ENCODE results near the gene FAM53B. TPM values are rescaled to one million over a fixed set of nuclear protein-coding genes. Genes with fewer than 3 reads are reported as not detected.
A peak's percentile ranks its signal among the peaks of the same experiment; 100 is the strongest.

Gene FAM53B
- total RNA-seq, 1 donor: 12.7 TPM

DNA sequence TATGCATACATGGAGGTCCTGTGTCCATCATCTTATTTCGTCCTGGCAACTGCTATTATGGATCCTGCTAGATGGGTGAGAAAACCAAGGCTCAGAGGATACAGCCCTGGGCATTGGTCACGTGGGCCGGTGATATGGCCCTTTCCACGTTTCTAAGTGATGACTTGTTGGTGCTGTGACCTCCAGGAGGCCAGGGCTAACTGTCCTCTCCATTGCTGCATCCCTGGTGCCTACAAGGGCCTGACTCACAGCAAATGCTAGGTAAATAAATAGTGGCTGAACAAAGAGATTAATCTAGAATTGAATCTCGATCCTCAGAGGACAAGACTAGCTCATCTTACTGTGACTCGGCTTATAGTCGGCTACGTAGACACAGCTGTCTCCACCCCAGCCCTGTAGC is 78.6 kb downstream of the FAM53B start:
- Histone ChIP-seq H3K27ac (ENCODE audit: low read depth, low read length) (peak overlapping the region; percentile 25), H2AFZ (ENCODE audit: low read length) (no peak overlapping the region), H3K9me3 (ENCODE audit: low read depth, low read length) (no peaks in the 10 kb centered on the region), H3K4me3 (ENCODE audit: insufficient read depth, low read length) (no peak overlapping the region), H3K4me2 (ENCODE audit: insufficient read depth, low read length) (no peak overlapping the region), H3K4me1 (ENCODE audit: insufficient read depth, low read length) (peaks cover 5% of the 10 kb centered on the region), H3K79me2 (ENCODE audit: insufficient read depth, low read length) (peaks cover 2% of the 10 kb centered on the region), H4K20me1 (ENCODE audit: insufficient read depth, low read length) (peaks cover 16% of the 10 kb centered on the region), H3K27me3 (ENCODE audit: insufficient read depth, low read length) (no peaks in the 10 kb centered on the region), H3K36me3 (ENCODE audit: insufficient read depth, low read length) (no peaks in the 10 kb centered on the region)
- TF ChIP-seq, protein P1, sequence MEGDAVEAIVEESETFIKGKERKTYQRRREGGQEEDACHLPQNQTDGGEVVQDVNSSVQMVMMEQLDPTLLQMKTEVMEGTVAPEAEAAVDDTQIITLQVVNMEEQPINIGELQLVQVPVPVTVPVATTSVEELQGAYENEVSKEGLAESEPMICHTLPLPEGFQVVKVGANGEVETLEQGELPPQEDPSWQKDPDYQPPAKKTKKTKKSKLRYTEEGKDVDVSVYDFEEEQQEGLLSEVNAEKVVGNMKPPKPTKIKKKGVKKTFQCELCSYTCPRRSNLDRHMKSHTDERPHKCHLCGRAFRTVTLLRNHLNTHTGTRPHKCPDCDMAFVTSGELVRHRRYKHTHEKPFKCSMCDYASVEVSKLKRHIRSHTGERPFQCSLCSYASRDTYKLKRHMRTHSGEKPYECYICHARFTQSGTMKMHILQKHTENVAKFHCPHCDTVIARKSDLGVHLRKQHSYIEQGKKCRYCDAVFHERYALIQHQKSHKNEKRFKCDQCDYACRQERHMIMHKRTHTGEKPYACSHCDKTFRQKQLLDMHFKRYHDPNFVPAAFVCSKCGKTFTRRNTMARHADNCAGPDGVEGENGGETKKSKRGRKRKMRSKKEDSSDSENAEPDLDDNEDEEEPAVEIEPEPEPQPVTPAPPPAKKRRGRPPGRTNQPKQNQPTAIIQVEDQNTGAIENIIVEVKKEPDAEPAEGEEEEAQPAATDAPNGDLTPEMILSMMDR (IDR thresholded peaks at IDR 0.05; ENCODE audit: extremely low read depth, low read depth, low read length): no peak
- no peak for DNase-seq (ENCODE audit: insufficient read length, low spot score, missing footprints)

DNA sequence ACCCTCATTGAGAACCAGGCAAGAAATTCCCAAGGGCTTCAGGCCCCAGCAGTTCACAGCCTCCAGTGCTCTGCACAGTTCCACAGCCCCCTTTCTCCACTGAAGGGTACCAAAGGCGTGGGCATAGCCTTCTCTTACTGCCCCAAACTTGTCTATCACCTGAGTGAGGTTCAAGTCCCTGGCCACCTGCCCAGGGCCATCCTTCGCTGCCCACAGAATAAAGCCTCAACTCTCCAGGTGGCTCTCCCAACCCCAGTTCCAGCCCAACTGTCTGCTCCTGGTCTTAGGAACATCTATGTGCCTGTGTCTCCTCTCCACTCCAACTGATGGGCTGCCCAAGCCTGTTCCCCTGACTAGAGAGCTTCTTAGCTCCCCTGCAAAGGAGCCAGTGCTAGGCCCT is 79.1 kb downstream of the FAM53B start:
- H3K4me2 ChIP-seq (ENCODE audit: insufficient read depth, low read length): no peak overlapping the region
- no peak overlapping the region for H3K27ac ChIP-seq (ENCODE audit: low read depth, low read length)
- no peak overlapping the region for H2AFZ ChIP-seq (ENCODE audit: low read length)
- no peaks in the 10 kb centered on the region for H3K27me3 ChIP-seq (ENCODE audit: insufficient read depth, low read length)
- H3K9me3 ChIP-seq (ENCODE audit: low read depth, low read length): no peaks in the 10 kb centered on the region
- no peak overlapping the region for H3K4me3 ChIP-seq (ENCODE audit: insufficient read depth, low read length)
- DNase-seq (ENCODE audit: insufficient read length, low spot score, missing footprints): no peak
- H4K20me1 ChIP-seq (ENCODE audit: insufficient read depth, low read length): peaks cover 14% of the 10 kb centered on the region
- TF ChIP-seq, protein P1 (IDR thresholded peaks at IDR 0.05; ENCODE audit: extremely low read depth, low read depth, low read length): no peak
- H3K36me3 ChIP-seq (ENCODE audit: insufficient read depth, low read length): no peaks in the 10 kb centered on the region
- peaks cover 2% of the 10 kb centered on the region for H3K79me2 ChIP-seq (ENCODE audit: insufficient read depth, low read length)
- peaks cover 5% of the 10 kb centered on the region for H3K4me1 ChIP-seq (ENCODE audit: insufficient read depth, low read length)

DNA sequence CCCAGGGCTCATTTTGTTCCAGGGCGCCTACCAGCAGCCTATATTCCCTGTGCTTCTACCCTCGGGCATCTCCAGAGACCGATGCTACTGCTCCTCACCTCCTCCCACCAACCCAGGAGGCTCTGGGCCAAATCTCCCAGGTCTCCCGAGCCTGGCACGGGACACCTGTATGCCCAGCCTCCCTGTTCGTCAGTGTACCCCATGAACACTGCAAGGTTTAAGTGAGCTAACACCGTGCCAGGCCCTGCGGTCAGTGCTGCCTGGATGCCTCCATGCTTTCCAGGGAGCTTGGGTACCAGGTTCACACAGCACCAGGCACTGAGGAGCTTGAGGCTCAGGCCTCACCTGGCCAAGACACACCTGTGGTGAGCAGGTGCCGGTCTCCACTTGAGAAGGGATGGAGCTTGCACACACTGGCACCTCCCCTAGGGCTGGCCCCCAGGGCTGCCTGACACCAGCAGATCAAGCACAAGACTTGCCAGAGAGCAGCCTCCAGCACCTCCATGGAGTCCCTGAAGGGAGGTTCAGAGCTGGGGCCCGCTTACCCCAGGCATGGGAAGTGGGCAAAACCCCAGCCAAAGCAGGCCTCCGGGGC is 80.3 kb downstream of the FAM53B start:
- H2AFZ ChIP-seq (ENCODE audit: low read length): no peak overlapping the region
- H3K79me2 ChIP-seq (ENCODE audit: insufficient read depth, low read length): peaks cover 2% of the 10 kb centered on the region
- H3K4me3 ChIP-seq (ENCODE audit: insufficient read depth, low read length): no peak overlapping the region
- H3K27ac ChIP-seq (ENCODE audit: low read depth, low read length): no peak overlapping the region
- no peak overlapping the region for H3K4me2 ChIP-seq (ENCODE audit: insufficient read depth, low read length)
- no peaks in the 10 kb centered on the region for H3K9me3 ChIP-seq (ENCODE audit: low read depth, low read length)
- DNase-seq (ENCODE audit: insufficient read length, low spot score, missing footprints): no peak
- peaks cover 5% of the 10 kb centered on the region for H3K4me1 ChIP-seq (ENCODE audit: insufficient read depth, low read length)
- TF ChIP-seq, protein P1 (IDR thresholded peaks at IDR 0.05; ENCODE audit: extremely low read depth, low read depth, low read length): no peak
- H3K36me3 ChIP-seq (ENCODE audit: insufficient read depth, low read length): no peaks in the 10 kb centered on the region
- H3K27me3 ChIP-seq (ENCODE audit: insufficient read depth, low read length): no peaks in the 10 kb centered on the region
- H4K20me1 ChIP-seq (ENCODE audit: insufficient read depth, low read length): peaks cover 17% of the 10 kb centered on the region

- Histone ChIP-seq H3K36me3 (ENCODE audit: insufficient read depth, low read length) (no peaks in the 10 kb centered on the region), H4K20me1 (ENCODE audit: insufficient read depth, low read length) (peaks cover 23% of the 10 kb centered on the region), H3K27ac (ENCODE audit: low read depth, low read length) (no peak overlapping the region), H3K27me3 (ENCODE audit: insufficient read depth, low read length) (no peaks in the 10 kb centered on the region), H2AFZ (ENCODE audit: low read length) (no peak overlapping the region), H3K79me2 (ENCODE audit: insufficient read depth, low read length) (peaks cover 2% of the 10 kb centered on the region), H3K4me2 (ENCODE audit: insufficient read depth, low read length) (no peak overlapping the region), H3K4me3 (ENCODE audit: insufficient read depth, low read length) (no peak overlapping the region), H3K4me1 (ENCODE audit: insufficient read depth, low read length) (peaks cover 5% of the 10 kb centered on the region), H3K9me3 (ENCODE audit: low read depth, low read length) (no peaks in the 10 kb centered on the region)
- TF ChIP-seq, protein P1 (IDR thresholded peaks at IDR 0.05; ENCODE audit: extremely low read depth, low read depth, low read length): no peak
- no peak for DNase-seq (ENCODE audit: insufficient read length, low spot score, missing footprints)
These were observed 81.0 kb downstream of the FAM53B start for GRCh38 chr10:124663228-124663627.
